BLaER1 (cell line): ENCODE measurements around the gene SLC22A17.
"Not testable (repeated sequence)": the region's sequence is repeated elsewhere in the genome, so short reads cannot be mapped to it uniquely, and the experiment has no call there.

Experiments
- H3K27ac ChIP-seq: shearing (Covaris generic); formaldehyde crosslinking; 2 replicates; pipeline ENCODE4 v1.8.1; 2022
- H3K27me3 ChIP-seq: shearing (Covaris generic); formaldehyde crosslinking; 2 replicates; pipeline ENCODE4 v1.8.1; 2022
- H3K36me3 ChIP-seq: shearing (Covaris generic); formaldehyde crosslinking; 2 replicates; pipeline ENCODE4 v1.8.1; 2022
- H3K4me1 ChIP-seq: shearing (Covaris generic); formaldehyde crosslinking; 2 replicates; pipeline ENCODE4 v1.8.1; 2022
- H3K4me2 ChIP-seq: shearing (Covaris generic); formaldehyde crosslinking; 2 replicates; pipeline ENCODE4 v1.8.1; 2022
- H3K4me3 ChIP-seq: shearing (Covaris generic); formaldehyde crosslinking; 2 replicates; pipeline ENCODE4 v1.8.1; 2022
- H3K9ac ChIP-seq: shearing (Covaris generic); formaldehyde crosslinking; 2 replicates; pipeline ENCODE4 v1.8.1; 2022
- H3K9me3 ChIP-seq: shearing (Covaris generic); formaldehyde crosslinking; 2 replicates; pipeline ENCODE4 v1.8.1; 2022
- H4K20me1 ChIP-seq: shearing (Covaris generic); formaldehyde crosslinking; 2 replicates; pipeline ENCODE4 v1.8.1; 2022
- Cebpa-rat ChIP-seq: shearing (Covaris generic); IDR thresholded peaks from 2 replicates; pipeline ENCODE4 v1.8.1; 2022

The SLC22A17 gene

GRCh38 chr14:23352506-23353432, at the start of gene SLC22A17:
Gene SLC22A17, minus strand, starts transcription at chr14:23352887.
- TF ChIP-seq Cebpa-rat, result no peak
- Histone ChIP-seq H3K4me1 (no peaks in the 10 kb centered on the region), H3K27me3 (no peaks in the 10 kb centered on the region), H3K4me2 (no peak within 1 kb of the TSS), H3K9me3 (peaks cover 9% of the 10 kb centered on the region), H3K27ac (no peak within 1 kb of the TSS), H4K20me1 (no peaks in the 10 kb centered on the region), H3K9ac (no peak within 1 kb of the TSS), H3K4me3 (no peak within 1 kb of the TSS), H3K36me3 (no peaks in the 10 kb centered on the region)

- Histone ChIP-seq H3K4me2 (no peak overlapping the region), H3K36me3 (no peaks in the 10 kb centered on the region), H3K4me3 (no peak overlapping the region), H3K27me3 (peaks cover 19% of the 10 kb centered on the region), H3K9ac (no peak overlapping the region), H4K20me1 (peaks cover 22% of the 10 kb centered on the region), H3K4me1 (peaks cover 32% of the 10 kb centered on the region), H3K9me3 (no peaks in the 10 kb centered on the region), H3K27ac (no peak overlapping the region)
- no peak for TF ChIP-seq Cebpa-rat
Measured at GRCh38 chr14:23401291-23401690, 48.6 kb upstream of the SLC22A17 start.

GRCh38 chr14:23400496-23401149, 47.9 kb upstream of the SLC22A17 start:
- H3K4me2 ChIP-seq, H3K27ac ChIP-seq, H3K36me3 ChIP-seq, H3K9ac ChIP-seq, H3K4me3 ChIP-seq, H3K9me3 ChIP-seq: not testable (repeated sequence)
- H3K27me3 ChIP-seq, result peaks cover 19% of the 10 kb centered on the region
- H4K20me1 ChIP-seq, result peaks cover 16% of the 10 kb centered on the region
- H3K4me1 ChIP-seq, result peaks cover 28% of the 10 kb centered on the region

GRCh38 chr14:23399591-23399990, 46.9 kb upstream of the SLC22A17 start:
- Histone ChIP-seq H3K9me3 (no peaks in the 10 kb centered on the region), H3K4me3 (no peak overlapping the region), H3K4me1 (peaks cover 18% of the 10 kb centered on the region), H3K27me3 (peaks cover 18% of the 10 kb centered on the region), H3K9ac (no peak overlapping the region), H3K36me3 (no peaks in the 10 kb centered on the region), H4K20me1 (peaks cover 5% of the 10 kb centered on the region), H3K27ac (no peak overlapping the region), H3K4me2 (no peak overlapping the region)
- no peak for TF ChIP-seq Cebpa-rat

- no peak overlapping the region for H3K4me2 ChIP-seq
- H3K9ac ChIP-seq, result no peak overlapping the region
- H3K36me3 ChIP-seq, result no peaks in the 10 kb centered on the region
- H3K9me3 ChIP-seq, result no peaks in the 10 kb centered on the region
- H3K27ac ChIP-seq, result no peak overlapping the region
- H3K4me1 ChIP-seq, result peaks cover 15% of the 10 kb centered on the region
- H3K27me3 ChIP-seq, result peaks cover 14% of the 10 kb centered on the region
- H3K4me3 ChIP-seq, result no peak overlapping the region
- no peak for TF ChIP-seq Cebpa-rat
- H4K20me1 ChIP-seq, result peaks cover under 1% of the 10 kb centered on the region; the same call in 1 of the 2 replicates
Measured at GRCh38 chr14:23399136-23399535, 46.4 kb upstream of the SLC22A17 start.

- no peaks in the 10 kb centered on the region for H3K9me3 ChIP-seq
- H3K27me3 ChIP-seq, result peaks cover 6% of the 10 kb centered on the region
- no peak overlapping the region for H3K4me2 ChIP-seq
- H3K4me3 ChIP-seq, result no peak overlapping the region
- no peaks in the 10 kb centered on the region; the same call in 1 of the 2 replicates for H4K20me1 ChIP-seq
- TF ChIP-seq Cebpa-rat, result no peak
- no peaks in the 10 kb centered on the region for H3K36me3 ChIP-seq
- H3K27ac ChIP-seq, result no peak overlapping the region
- peaks cover 15% of the 10 kb centered on the region for H3K4me1 ChIP-seq
- no peak overlapping the region for H3K9ac ChIP-seq
Measured at GRCh38 chr14:23398348-23398747, 45.7 kb upstream of the SLC22A17 start.

GRCh38 chr14:23396781-23397407, 44.2 kb upstream of the SLC22A17 start:
- Histone ChIP-seq H3K36me3 (no peaks in the 10 kb centered on the region), H3K9me3 (no peaks in the 10 kb centered on the region), H3K4me3 (no peak overlapping the region), H4K20me1 (no peaks in the 10 kb centered on the region; the same call in 1 of the 2 replicates), H3K4me2 (peak overlapping the region; percentile 70), H3K27ac (no peak overlapping the region), H3K4me1 (peaks cover 15% of the 10 kb centered on the region), H3K27me3 (no peaks in the 10 kb centered on the region; the same call in 1 of the 2 replicates), H3K9ac (no peak overlapping the region)
- TF ChIP-seq Cebpa-rat, result no peak

GRCh38 chr14:23396126-23396525, 43.4 kb upstream of the SLC22A17 start:
- TF ChIP-seq Cebpa-rat, result no peak
- Histone ChIP-seq H3K9me3 (no peaks in the 10 kb centered on the region), H3K27ac (no peak overlapping the region), H3K4me2 (peak overlapping the region; percentile 70; the same call in 1 of the 2 replicates), H4K20me1 (no peaks in the 10 kb centered on the region; the same call in 1 of the 2 replicates), H3K9ac (no peak overlapping the region), H3K4me3 (no peak overlapping the region), H3K4me1 (peaks cover 15% of the 10 kb centered on the region), H3K27me3 (no peaks in the 10 kb centered on the region), H3K36me3 (no peaks in the 10 kb centered on the region)

GRCh38 chr14:23392613-23393012, 39.9 kb upstream of the SLC22A17 start:
- Histone ChIP-seq H3K27ac (no peak overlapping the region), H4K20me1 (no peaks in the 10 kb centered on the region; the same call in 1 of the 2 replicates), H3K36me3 (no peaks in the 10 kb centered on the region), H3K9me3 (no peaks in the 10 kb centered on the region), H3K9ac (no peak overlapping the region), H3K4me2 (no peak overlapping the region), H3K4me1 (peaks cover 15% of the 10 kb centered on the region), H3K4me3 (no peak overlapping the region), H3K27me3 (no peaks in the 10 kb centered on the region)
- no peak for TF ChIP-seq Cebpa-rat

GRCh38 chr14:23389871-23390270, 37.2 kb upstream of the SLC22A17 start:
- not testable (repeated sequence) for H3K4me2 ChIP-seq, H3K9ac ChIP-seq, H3K27me3 ChIP-seq, H4K20me1 ChIP-seq, H3K4me3 ChIP-seq, H3K9me3 ChIP-seq, H3K4me1 ChIP-seq, H3K36me3 ChIP-seq, H3K27ac ChIP-seq
